ENCODE data around the gene SLC9A7.

SLC9A7 gene

GRCh38 chrX:46698691-46699090, 60.2 kb downstream of the SLC9A7 start:
- TF ChIP-seq SIN3A (IDR thresholded peaks at IDR 0.05; ENCODE audit: borderline replicate concordance, insufficient read depth, low read length) (no peak), TAF1 (IDR thresholded peaks at IDR 0.05; ENCODE audit: borderline replicate concordance, insufficient read depth, low read length) (no peak)

DNA sequence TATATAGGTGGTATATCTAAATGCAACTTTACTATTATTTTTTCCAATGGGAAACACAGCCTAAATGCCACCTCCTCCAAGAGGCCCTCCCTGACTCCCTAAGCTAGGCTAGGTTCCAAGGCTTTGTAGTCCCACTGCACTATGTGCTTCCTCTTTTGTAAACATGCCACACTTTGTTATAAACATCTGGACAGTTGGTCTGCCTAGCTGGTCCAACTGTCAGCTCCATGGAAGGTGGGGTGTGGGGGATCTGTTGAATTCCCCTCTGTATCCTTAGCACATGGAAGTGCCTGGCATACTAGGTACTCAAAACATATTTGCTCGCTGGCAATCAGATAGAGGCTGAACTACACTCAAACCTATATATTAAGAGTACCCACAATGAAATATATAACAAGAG, 63.4 kb downstream of the SLC9A7 start:
- TF ChIP-seq TAF1 (IDR thresholded peaks at IDR 0.05; ENCODE audit: borderline replicate concordance, insufficient read depth, low read length) = no peak
- TF ChIP-seq FOXP2 (optimal IDR thresholded peaks at IDR 0.05; ENCODE audit: borderline replicate concordance, extremely low read depth, extremely low read length, insufficient read depth) = no peak

DNA sequence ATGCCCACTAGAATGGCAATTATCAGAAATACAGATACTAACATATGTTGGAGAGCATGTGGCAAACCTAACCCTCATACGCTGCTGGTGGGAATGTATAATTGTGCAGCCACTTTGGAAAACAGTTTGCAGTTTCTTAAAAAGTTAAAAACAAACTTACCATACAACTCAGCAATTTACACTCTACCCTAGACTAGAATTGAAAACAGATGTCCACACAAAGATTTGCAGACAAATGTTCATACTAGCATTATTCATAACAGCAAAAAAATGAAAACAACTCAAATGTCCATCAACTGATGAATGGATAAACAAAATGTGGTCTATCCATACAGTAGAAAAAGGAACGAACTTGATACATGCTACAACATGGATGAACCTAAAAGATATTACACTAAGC, 64.4 kb downstream of the SLC9A7 start:
- TF ChIP-seq FOXP2 (optimal IDR thresholded peaks at IDR 0.05; ENCODE audit: borderline replicate concordance, extremely low read depth, extremely low read length, insufficient read depth) = no peak
- TF ChIP-seq SIN3A (IDR thresholded peaks at IDR 0.05; ENCODE audit: borderline replicate concordance, insufficient read depth, low read length) = no peak
- TF ChIP-seq, protein P1, sequence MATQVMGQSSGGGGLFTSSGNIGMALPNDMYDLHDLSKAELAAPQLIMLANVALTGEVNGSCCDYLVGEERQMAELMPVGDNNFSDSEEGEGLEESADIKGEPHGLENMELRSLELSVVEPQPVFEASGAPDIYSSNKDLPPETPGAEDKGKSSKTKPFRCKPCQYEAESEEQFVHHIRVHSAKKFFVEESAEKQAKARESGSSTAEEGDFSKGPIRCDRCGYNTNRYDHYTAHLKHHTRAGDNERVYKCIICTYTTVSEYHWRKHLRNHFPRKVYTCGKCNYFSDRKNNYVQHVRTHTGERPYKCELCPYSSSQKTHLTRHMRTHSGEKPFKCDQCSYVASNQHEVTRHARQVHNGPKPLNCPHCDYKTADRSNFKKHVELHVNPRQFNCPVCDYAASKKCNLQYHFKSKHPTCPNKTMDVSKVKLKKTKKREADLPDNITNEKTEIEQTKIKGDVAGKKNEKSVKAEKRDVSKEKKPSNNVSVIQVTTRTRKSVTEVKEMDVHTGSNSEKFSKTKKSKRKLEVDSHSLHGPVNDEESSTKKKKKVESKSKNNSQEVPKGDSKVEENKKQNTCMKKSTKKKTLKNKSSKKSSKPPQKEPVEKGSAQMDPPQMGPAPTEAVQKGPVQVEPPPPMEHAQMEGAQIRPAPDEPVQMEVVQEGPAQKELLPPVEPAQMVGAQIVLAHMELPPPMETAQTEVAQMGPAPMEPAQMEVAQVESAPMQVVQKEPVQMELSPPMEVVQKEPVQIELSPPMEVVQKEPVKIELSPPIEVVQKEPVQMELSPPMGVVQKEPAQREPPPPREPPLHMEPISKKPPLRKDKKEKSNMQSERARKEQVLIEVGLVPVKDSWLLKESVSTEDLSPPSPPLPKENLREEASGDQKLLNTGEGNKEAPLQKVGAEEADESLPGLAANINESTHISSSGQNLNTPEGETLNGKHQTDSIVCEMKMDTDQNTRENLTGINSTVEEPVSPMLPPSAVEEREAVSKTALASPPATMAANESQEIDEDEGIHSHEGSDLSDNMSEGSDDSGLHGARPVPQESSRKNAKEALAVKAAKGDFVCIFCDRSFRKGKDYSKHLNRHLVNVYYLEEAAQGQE (IDR thresholded peaks at IDR 0.05; ENCODE audit: insufficient read depth in 1 of 2, low read depth in 2 of 2, low read length in 2 of 2) = no peak
- no peak for TF ChIP-seq TAF1 (IDR thresholded peaks at IDR 0.05; ENCODE audit: borderline replicate concordance, insufficient read depth, low read length)
- TF ChIP-seq POLR2AphosphoS5 (IDR thresholded peaks at IDR 0.05; ENCODE audit: low read depth, low read length) = no peak

- TF ChIP-seq, protein P1 (IDR thresholded peaks at IDR 0.05; ENCODE audit: insufficient read depth in 1 of 2, low read depth in 2 of 2, low read length in 2 of 2) = no peak
- TF ChIP-seq POLR2AphosphoS5 (IDR thresholded peaks at IDR 0.05; ENCODE audit: low read depth, low read length) (no peak), FOXP2 (optimal IDR thresholded peaks at IDR 0.05; ENCODE audit: borderline replicate concordance, extremely low read depth, extremely low read length, insufficient read depth) (no peak), SIN3A (IDR thresholded peaks at IDR 0.05; ENCODE audit: borderline replicate concordance, insufficient read depth, low read length) (no peak), TAF1 (IDR thresholded peaks at IDR 0.05; ENCODE audit: borderline replicate concordance, insufficient read depth, low read length) (no peak)
Measured at GRCh38 chrX:46693149-46693548, 65.8 kb downstream of the SLC9A7 start.

DNA sequence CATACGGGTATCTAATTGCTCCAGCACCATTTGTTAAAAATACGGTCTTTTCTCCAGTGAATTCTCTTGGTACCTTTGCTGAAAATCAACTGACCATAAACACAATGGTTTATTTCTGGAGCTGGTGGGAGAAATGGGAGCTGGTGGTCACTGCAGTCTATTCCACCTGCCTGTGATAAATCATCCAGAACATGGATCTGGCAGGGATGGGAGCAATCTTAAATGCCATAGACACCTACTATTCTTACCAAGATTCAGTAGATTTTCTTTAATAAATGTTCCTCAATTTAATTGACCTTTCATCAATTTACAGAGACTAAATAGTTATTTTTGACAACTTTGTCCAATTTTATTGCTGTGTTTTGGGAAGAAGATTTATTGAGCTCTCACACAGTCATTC, 68.1 kb downstream of the SLC9A7 start:
- TF ChIP-seq SIN3A (IDR thresholded peaks at IDR 0.05; ENCODE audit: borderline replicate concordance, insufficient read depth, low read length) = no peak
- TF ChIP-seq FOXP2 (optimal IDR thresholded peaks at IDR 0.05; ENCODE audit: borderline replicate concordance, extremely low read depth, extremely low read length, insufficient read depth) = no peak
- TF ChIP-seq POLR2AphosphoS5 (IDR thresholded peaks at IDR 0.05; ENCODE audit: low read depth, low read length) = no peak
- TF ChIP-seq, protein P1 (IDR thresholded peaks at IDR 0.05; ENCODE audit: insufficient read depth in 1 of 2, low read depth in 2 of 2, low read length in 2 of 2) = no peak
- TF ChIP-seq TAF1 (IDR thresholded peaks at IDR 0.05; ENCODE audit: borderline replicate concordance, insufficient read depth, low read length) = no peak

- TF ChIP-seq FOXP2 (optimal IDR thresholded peaks at IDR 0.05; ENCODE audit: borderline replicate concordance, extremely low read depth, extremely low read length, insufficient read depth) (no peak), POLR2AphosphoS5 (IDR thresholded peaks at IDR 0.05; ENCODE audit: low read depth, low read length) (no peak), SIN3A (IDR thresholded peaks at IDR 0.05; ENCODE audit: borderline replicate concordance, insufficient read depth, low read length) (no peak), TAF1 (IDR thresholded peaks at IDR 0.05; ENCODE audit: borderline replicate concordance, insufficient read depth, low read length) (no peak)
- TF ChIP-seq, protein P1 (IDR thresholded peaks at IDR 0.05; ENCODE audit: insufficient read depth in 1 of 2, low read depth in 2 of 2, low read length in 2 of 2) = no peak
Measured at GRCh38 chrX:46687619-46688018, 71.3 kb downstream of the SLC9A7 start.
